ENCODE data around the gene ADAMTS2.
A peak's percentile ranks its signal among the peaks of the same experiment; 100 is the strongest.

ADAMTS2 gene

GRCh38 chr5:179375236-179375685 lies 30.0 kb upstream of the ADAMTS2 start:
- ATAC-seq (no peak), DNase-seq (no peak)
- Mint-ChIP-seq H3K27ac (no peak overlapping the region), H3K4me1 (no peaks in the 10 kb centered on the region), H3K27me3 (no peaks in the 10 kb centered on the region), H3K9me3 (no peaks in the 10 kb centered on the region), H3K4me3 (no peak overlapping the region)

GRCh38 chr5:179374506-179375235 lies 29.4 kb upstream of the ADAMTS2 start:
- Mint-ChIP-seq H3K27me3 (no peaks in the 10 kb centered on the region), H3K4me1 (no peaks in the 10 kb centered on the region), H3K27ac (no peak overlapping the region), H3K4me3 (no peak overlapping the region), H3K9me3 (no peaks in the 10 kb centered on the region)
- DNase-seq (no peak), ATAC-seq (no peak)

GRCh38 chr5:179373961-179374505 lies 28.8 kb upstream of the ADAMTS2 start:
- H3K4me1 Mint-ChIP-seq: no peaks in the 10 kb centered on the region
- H3K4me3 Mint-ChIP-seq: no peak overlapping the region
- no peak for ATAC-seq
- no peaks in the 10 kb centered on the region for H3K27me3 Mint-ChIP-seq
- no peak overlapping the region for H3K27ac Mint-ChIP-seq
- no peaks in the 10 kb centered on the region for H3K9me3 Mint-ChIP-seq
- DNase-seq: no peak

GRCh38 chr5:179373101-179373934 lies 28.1 kb upstream of the ADAMTS2 start:
- no peak overlapping the region for H3K27ac Mint-ChIP-seq
- DNase-seq (no peak), ATAC-seq (no peak)
- no peaks in the 10 kb centered on the region for H3K27me3 Mint-ChIP-seq
- H3K9me3 Mint-ChIP-seq: no peaks in the 10 kb centered on the region
- no peaks in the 10 kb centered on the region for H3K4me1 Mint-ChIP-seq
- H3K4me3 Mint-ChIP-seq: no peak overlapping the region

GRCh38 chr5:179371681-179372680 lies 26.7 kb upstream of the ADAMTS2 start:
- H3K4me3 Mint-ChIP-seq: no peak overlapping the region
- ATAC-seq (no peak), DNase-seq (no peak)
- no peaks in the 10 kb centered on the region for H3K9me3 Mint-ChIP-seq
- H3K27ac Mint-ChIP-seq: no peak overlapping the region
- no peaks in the 10 kb centered on the region for H3K27me3 Mint-ChIP-seq
- H3K4me1 Mint-ChIP-seq: no peaks in the 10 kb centered on the region

- ATAC-seq (no peak), DNase-seq (no peak)
- H3K9me3 Mint-ChIP-seq: no peaks in the 10 kb centered on the region
- no peaks in the 10 kb centered on the region for H3K4me1 Mint-ChIP-seq
- no peaks in the 10 kb centered on the region for H3K27me3 Mint-ChIP-seq
- no peak overlapping the region for H3K4me3 Mint-ChIP-seq
- H3K27ac Mint-ChIP-seq: peak overlapping the region in 1 of 2 donors; percentile 3
Observed at GRCh38 chr5:179371121-179371510, 25.9 kb upstream of the ADAMTS2 start.

- Mint-ChIP-seq H3K4me3 (no peak overlapping the region), H3K9me3 (no peaks in the 10 kb centered on the region), H3K27ac (no peak overlapping the region), H3K4me1 (no peaks in the 10 kb centered on the region), H3K27me3 (peaks cover 5% of the 10 kb centered on the region)
- DNase-seq (no peak), ATAC-seq (no peak)
Observed at GRCh38 chr5:179370490-179371120, 25.3 kb upstream of the ADAMTS2 start.

GRCh38 chr5:179369530-179369884 lies 24.2 kb upstream of the ADAMTS2 start:
- Mint-ChIP-seq H3K27me3 (peaks cover 7% of the 10 kb centered on the region), H3K9me3 (no peaks in the 10 kb centered on the region), H3K4me1 (no peaks in the 10 kb centered on the region), H3K4me3 (no peak overlapping the region), H3K27ac (no peak overlapping the region)
- ATAC-seq (no peak), DNase-seq (no peak)

- DNase-seq (no peak), ATAC-seq (no peak)
- no peaks in the 10 kb centered on the region for H3K9me3 Mint-ChIP-seq
- peaks cover 7% of the 10 kb centered on the region for H3K27me3 Mint-ChIP-seq
- H3K4me3 Mint-ChIP-seq: no peak overlapping the region
- no peaks in the 10 kb centered on the region for H3K4me1 Mint-ChIP-seq
- no peak overlapping the region for H3K27ac Mint-ChIP-seq
Observed at GRCh38 chr5:179368806-179369529, 23.7 kb upstream of the ADAMTS2 start.

GRCh38 chr5:179368126-179368805 lies 23.0 kb upstream of the ADAMTS2 start:
- H3K4me3 Mint-ChIP-seq: no peak overlapping the region
- no peaks in the 10 kb centered on the region for H3K9me3 Mint-ChIP-seq
- H3K4me1 Mint-ChIP-seq: no peaks in the 10 kb centered on the region
- peaks cover 7% of the 10 kb centered on the region for H3K27me3 Mint-ChIP-seq
- no peak for ATAC-seq
- H3K27ac Mint-ChIP-seq: no peak overlapping the region
- no peak for DNase-seq

- no peak overlapping the region for H3K27ac Mint-ChIP-seq
- no peak for ATAC-seq
Observed at GRCh38 chr5:179367491-179367890, 22.2 kb upstream of the ADAMTS2 start.

GRCh38 chr5:179362355-179362754 lies 17.1 kb upstream of the ADAMTS2 start:
- Mint-ChIP-seq H3K4me1 (no peaks in the 10 kb centered on the region), H3K9me3 (no peaks in the 10 kb centered on the region), H3K27ac (no peak overlapping the region), H3K4me3 (no peak overlapping the region), H3K27me3 (peaks cover 7% of the 10 kb centered on the region)
- ATAC-seq (no peak), DNase-seq (no peak)

More at GRCh38 chr5:179367491-179367890, 22.2 kb upstream of the ADAMTS2 start:
- Mint-ChIP-seq H3K4me1 (no peaks in the 10 kb centered on the region), H3K9me3 (no peaks in the 10 kb centered on the region), H3K27me3 (peaks cover 7% of the 10 kb centered on the region), H3K4me3 (no peak overlapping the region)
- no peak for DNase-seq

GRCh38 chr5:179361037-179361603 lies 15.9 kb upstream of the ADAMTS2 start:
- no peak overlapping the region for H3K27ac Mint-ChIP-seq
- H3K4me3 Mint-ChIP-seq: no peak overlapping the region
- ATAC-seq (no peak), DNase-seq (no peak)
- peaks cover 7% of the 10 kb centered on the region for H3K27me3 Mint-ChIP-seq
- H3K4me1 Mint-ChIP-seq: no peaks in the 10 kb centered on the region
- H3K9me3 Mint-ChIP-seq: no peaks in the 10 kb centered on the region

- Mint-ChIP-seq H3K9me3 (no peaks in the 10 kb centered on the region), H3K4me3 (no peak overlapping the region), H3K27me3 (no peaks in the 10 kb centered on the region), H3K27ac (no peak overlapping the region), H3K4me1 (no peaks in the 10 kb centered on the region)
- no peak for ATAC-seq
- no peak for DNase-seq
Observed at GRCh38 chr5:179357031-179357430, 11.8 kb upstream of the ADAMTS2 start.
